ENCODE results near the gene TUBA1C.
"Not testable (repeated sequence)": the region's sequence is repeated elsewhere in the genome, so short reads cannot be mapped to it uniquely, and the experiment has no call there.

TUBA1C gene

DNA sequence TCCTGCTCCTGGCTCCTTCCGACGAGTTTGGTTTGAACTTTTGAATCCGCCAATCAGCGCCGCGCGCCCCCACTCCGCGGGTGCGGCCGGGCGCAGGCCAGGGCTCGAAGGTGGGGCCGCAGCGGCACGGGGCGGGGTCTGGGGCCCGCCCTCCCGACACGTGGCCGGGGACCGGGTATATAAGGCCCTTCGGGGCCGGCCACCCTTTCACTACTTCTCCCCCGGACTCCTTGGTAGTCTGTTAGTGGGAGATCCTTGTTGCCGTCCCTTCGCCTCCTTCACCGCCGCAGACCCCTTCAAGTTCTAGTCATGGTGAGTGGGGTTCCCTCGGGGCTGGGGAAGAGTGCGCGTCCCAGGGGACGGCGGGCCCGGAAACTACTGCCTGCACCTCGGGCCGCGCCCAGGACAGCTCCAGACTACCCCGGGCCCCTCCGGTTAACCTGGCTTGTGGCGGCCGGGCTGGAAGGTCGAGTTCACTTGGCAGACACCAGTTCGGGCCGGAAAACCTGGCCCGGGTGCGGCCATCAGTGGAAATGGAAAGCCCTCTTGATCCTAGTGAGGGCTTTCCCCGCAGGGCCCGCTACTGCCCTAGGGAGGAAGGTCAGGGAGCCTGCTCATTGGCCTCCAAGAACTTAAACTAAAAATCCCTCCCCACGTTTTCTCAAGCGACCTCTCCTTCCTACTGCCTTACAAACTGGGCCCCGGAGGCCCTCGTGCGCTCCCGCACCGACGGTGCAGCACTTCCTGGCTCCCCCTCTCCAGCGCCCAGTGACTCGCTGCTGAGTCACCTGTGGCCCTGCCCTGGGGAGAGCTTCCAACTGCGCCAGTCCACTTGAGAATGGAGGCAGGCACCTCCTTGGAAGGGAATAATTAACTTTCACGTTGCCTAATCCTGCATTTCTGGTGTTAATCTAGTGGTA lies at the start of gene TUBA1C:
Gene TUBA1C, plus strand, starts transcription at position 210 of the 920 bp plus-strand sequence. Its CDS starts 100 bp downstream, at position 310.
- DNase-seq, result peak; percentile 65

DNA sequence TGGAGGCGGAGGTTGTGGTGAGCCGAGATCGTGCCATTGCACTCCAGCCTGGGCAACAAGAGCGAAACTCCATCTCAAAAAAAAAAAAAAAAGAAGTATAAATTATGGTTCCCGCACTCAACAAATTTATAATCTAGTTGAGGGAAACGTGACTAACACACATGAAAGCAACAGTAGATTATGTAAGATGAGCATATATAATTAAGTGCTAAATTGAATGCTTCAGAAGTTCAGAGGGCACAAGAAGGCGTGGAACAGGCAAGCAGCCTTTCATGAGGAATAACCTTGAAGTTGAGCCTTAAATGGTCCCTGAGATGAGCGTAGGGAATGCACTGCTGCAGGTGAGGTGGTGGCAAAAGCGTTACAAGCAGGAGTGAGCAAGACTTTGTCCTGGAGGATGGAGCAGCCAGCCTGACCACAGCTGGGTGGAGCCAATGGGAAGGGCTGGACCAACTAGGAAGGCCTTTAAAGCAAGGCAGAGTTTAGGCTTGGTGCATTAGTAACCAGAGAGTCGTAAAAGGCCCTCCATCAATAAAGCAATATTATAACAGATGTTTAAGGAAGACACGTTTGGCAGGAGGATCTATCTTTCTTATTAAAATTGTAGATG lies 45.4 kb upstream of the TUBA1C start:
- no peak for DNase-seq

GRCh38 chr12:49220972-49221371 lies 43.9 kb upstream of the TUBA1C start:
- no peak for DNase-seq

DNA sequence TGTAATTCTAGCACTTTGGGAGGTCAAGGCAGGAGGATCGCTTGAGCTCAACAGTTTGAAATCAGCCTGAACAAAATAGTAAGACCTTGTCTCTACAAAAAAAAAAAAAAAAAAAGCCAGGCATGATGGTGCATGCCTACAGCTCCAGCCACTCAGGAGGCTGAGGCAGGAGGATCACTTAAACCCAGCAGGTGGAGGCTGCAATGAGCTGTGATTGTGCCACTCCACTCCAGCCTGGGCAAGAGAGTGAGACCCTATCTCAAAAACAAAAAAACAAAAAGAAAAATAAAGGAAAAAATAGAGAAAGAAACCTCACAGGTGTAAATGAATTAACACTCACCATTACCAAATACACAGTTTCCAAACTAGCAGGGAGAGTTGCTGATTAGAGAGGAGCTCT lies 41.8 kb upstream of the TUBA1C start:
- no peak for DNase-seq

- no peak for DNase-seq
Observed at GRCh38 chr12:49223590-49224369, 41.1 kb upstream of the TUBA1C start.

DNA sequence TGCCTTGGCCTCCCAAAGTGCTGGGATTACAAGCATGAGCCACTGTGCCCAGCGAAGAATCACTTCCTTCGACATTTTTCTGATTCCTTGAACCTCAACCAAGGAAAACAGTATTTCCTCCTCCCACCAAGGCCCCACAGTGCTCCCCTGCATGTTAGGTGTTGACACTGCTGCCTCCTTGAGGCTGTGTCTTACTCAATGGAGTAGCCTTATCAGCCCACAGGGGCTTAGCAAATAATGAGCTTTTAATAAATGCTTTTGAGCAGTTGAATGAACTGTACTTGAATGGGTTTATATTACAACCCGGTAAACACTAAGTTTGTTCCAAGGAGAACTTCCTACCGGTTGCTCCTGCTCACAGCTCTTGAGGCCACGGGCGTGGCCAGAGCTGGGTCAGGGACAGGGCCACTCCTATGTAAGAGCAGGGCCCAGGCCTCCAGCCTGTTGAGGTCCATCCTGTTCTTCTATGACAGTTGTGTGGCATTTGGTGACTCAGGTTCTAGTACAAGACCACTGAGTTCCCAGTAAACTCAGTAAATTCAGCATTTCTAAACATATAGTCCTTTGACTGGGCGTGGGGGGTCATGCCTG lies 39.2 kb upstream of the TUBA1C start:
- no peak for DNase-seq

GRCh38 chr12:49227713-49228112 lies 37.2 kb upstream of the TUBA1C start:
- DNase-seq, result no peak

- DNase-seq, result no peak
Observed at GRCh38 chr12:49228653-49229052, 36.2 kb upstream of the TUBA1C start.

- peak; percentile 50 for DNase-seq
Observed at GRCh38 chr12:49230176-49230804, 34.6 kb upstream of the TUBA1C start.

- no peak for DNase-seq
Observed at GRCh38 chr12:49230805-49231194, 34.1 kb upstream of the TUBA1C start.

DNA sequence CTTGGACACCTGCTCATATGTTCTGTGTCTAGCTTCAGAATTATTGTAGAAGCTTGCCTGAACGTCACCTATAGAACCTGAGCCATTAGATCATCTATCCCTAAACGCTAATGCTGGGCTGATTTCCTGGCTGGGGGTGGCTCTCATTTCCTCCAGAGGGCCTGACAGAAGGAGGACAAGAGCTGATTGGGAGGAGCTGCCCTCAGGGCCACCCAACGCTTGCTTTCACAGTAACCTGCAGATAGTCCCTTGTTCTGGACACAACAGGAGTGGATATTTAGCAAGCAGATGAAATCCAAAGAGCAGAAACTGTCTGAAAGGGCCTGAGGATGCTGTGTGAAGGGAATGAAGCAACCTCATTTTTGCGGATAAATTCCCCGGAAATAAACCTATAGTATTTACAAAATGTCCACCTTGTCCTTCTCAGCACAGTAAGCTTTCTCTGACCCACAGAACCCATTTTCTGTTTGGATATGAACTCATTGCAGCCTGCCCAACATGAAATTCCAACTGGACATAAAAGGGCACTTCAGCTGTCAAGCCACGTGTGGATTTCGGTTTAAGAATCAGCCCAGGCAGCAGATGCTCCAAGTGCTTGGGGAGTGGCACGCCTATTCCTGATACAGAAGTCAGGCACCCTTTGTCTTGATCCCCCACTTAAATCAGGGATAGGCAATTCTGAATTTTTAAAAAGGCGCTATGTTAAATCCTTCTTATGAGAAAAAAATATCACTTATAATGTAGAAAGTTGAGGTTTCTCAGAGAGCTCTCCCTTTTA lies 32.8 kb upstream of the TUBA1C start:
- no peak for DNase-seq

DNA sequence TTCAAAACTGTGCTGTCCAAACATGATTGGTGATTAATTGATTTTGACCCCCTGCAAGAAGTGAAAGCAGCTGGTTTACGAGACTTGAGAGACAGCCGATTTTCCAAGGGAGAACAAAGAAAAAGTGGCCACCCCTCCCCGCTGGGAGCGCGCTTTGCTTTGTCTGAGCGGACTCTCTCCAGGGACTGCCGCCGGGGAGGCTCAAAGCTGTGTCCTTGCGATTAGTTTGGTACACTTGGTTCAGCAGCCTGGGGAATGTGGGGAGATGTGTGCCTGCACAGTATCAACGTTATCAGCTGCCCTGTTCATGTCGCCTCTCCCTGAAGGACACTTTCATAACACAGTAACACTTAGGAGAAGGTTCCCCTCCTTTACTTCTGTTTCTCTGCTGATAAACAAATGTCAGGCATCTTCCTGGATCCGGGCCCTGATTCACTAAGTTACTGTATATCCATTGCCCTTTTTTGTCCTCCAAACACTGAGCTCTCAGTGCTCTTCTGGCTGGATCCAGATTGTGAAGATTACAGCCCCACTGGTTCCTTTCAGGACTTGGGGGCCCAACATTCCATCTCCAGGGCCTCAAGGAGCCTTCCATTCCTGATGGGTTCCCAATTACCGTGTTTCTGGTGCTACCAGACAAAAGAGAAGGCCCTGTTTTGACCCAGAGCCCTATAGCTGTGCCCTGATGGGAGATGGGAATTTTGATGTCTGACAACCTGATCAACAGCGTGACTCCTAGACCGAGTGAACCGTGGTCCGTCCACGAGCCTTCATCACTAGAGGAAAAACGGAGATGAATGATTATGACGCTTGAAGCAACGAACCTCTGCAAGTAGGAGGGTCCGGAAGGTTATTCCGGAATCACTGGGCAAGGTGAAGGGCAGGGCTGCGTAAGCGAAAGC lies 31.7 kb upstream of the TUBA1C start:
- peak; percentile 89 for DNase-seq

GRCh38 chr12:49233842-49234526 lies 30.9 kb upstream of the TUBA1C start:
- DNase-seq, result peak; percentile 92

DNA sequence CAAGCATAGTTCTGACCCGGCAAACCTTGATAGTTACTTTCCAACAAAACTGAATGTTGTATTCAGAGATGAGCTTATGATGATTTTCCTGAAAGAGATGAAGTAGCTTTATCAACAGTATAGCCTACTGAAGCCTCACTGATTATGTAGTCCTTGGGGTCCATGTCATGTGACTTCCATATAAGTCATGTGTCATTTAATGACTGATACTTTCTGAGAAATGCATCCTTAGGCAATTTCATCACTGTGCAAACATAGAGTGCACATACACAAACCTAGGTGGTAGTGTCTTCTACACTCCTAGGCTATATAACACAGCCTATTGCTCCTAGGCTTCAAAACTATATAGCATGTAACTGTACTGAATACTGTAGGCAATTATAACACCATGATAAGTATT lies 28.5 kb upstream of the TUBA1C start:
- DNase-seq, result no peak

DNA sequence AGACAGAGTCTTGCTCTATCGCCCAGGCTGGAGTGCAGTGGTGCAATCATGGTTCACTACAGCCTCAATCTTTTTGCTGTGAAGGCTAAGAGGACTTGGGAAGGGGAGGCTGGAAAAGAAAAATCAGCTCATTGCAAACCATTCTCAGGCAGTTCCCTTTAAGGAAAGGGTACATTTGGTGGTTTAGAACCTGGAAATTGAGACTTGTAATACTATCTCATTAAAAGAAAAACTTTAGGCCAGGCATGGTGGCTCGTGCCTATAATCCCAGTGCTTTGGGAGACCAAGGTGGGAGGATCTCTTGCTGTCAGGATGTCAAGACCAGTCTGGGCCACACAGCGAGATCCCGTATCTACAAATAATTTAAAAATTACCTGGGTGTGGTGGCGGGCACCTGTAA lies 21.3 kb upstream of the TUBA1C start:
- no peak for DNase-seq

- DNase-seq, result no peak
Observed at GRCh38 chr12:49244176-49244575, 20.7 kb upstream of the TUBA1C start.

- DNase-seq, result no peak
Observed at GRCh38 chr12:49251357-49251756, 13.5 kb upstream of the TUBA1C start.

- no peak for DNase-seq
Observed at GRCh38 chr12:49253033-49253623, 11.8 kb upstream of the TUBA1C start.

DNA sequence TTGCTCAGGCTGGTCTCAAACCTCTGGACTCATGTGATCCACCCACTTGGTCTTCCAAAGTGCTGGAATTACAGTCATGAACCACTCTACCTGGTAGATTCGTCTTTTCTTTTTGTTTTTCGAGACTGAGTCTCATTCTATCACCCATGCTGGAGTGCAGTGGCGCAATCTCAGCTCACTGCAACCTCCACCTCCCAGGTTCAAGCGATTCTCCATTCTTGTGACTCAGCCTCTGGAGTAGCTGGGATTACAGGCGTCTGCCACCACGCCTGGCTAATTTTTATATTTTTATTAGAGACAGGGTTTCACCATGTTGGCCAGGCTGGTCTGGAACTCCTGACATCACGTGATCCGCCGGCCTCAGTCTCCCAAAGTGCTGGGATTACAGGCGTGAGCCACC lies 9.4 kb upstream of the TUBA1C start:
- not testable (repeated sequence) for DNase-seq
